Spleen (tissue), 11 donors: ENCODE data around the gene DGKE. TPM values are rescaled to one million over a fixed set of nuclear protein-coding genes. Genes with fewer than 3 reads are reported as not detected.

Source experiments
- DNase-seq: peaks from one replicate; pipeline ENCODE4 v3.0.0-alpha.2; 2020
- H3K27ac ChIP-seq, 8 donors: fragments of 200-600 bp; sonication (generic) in 7 of 8; 1 replicate in 4 of 8; 2 replicates in 4 of 8; pipeline versions ENCODE4 v1.5.0 to v1.8.0; 2016 to 2021; ENCODE audit warnings: inconsistent platforms in 4 of 8, mild to moderate bottlenecking in 4 of 8, moderate library complexity in 1 of 8
- H3K27me3 ChIP-seq, 7 donors: fragments of 200-600 bp; sonication (generic) in 6 of 7; replicated peaks in 1 of 7; 1 replicate in 4 of 7; 2 replicates in 3 of 7; pipeline versions ENCODE4 v1.5.0 to v1.8.0; 2016 to 2021; ENCODE audit warnings: inconsistent platforms in 3 of 7, mild to moderate bottlenecking in 1 of 7
- H3K36me3 ChIP-seq, 6 donors: fragments of 200-600 bp; sonication (generic) in 5 of 6; 1 replicate in 4 of 6; 2 replicates in 2 of 6; pipeline versions ENCODE4 v1.5.0 to v1.8.0; 2016 to 2021; ENCODE audit warnings: inconsistent platforms in 2 of 6
- H3K4me1 ChIP-seq, 6 donors: fragments of 200-600 bp; sonication (generic) in 5 of 6; 1 replicate in 3 of 6; 2 replicates in 3 of 6; pipeline versions ENCODE4 v1.5.0 to v1.8.0; 2016 to 2021; ENCODE audit warnings: inconsistent platforms in 3 of 6
- H3K4me3 ChIP-seq, 8 donors: fragments of 200-600 bp; sonication (generic) in 7 of 8; 1 replicate in 4 of 8; 2 replicates in 4 of 8; pipeline versions ENCODE4 v1.5.0 to v1.8.0; 2016 to 2021; ENCODE audit warnings: inconsistent platforms in 4 of 8, mild to moderate bottlenecking in 4 of 8, moderate library complexity in 2 of 8
- H3K9me3 ChIP-seq, 8 donors: fragments of 200-600 bp; sonication (generic) in 7 of 8; 1 replicate in 4 of 8; 2 replicates in 4 of 8; pipeline versions ENCODE4 v1.5.0 to v1.8.0; 2016 to 2021; ENCODE audit warnings: inconsistent platforms in 4 of 8
- CTCF ChIP-seq, 11 experiments: fragments of 200-600 bp in 7 of 11; fragments of 450-650 bp in 4 of 11; sonication (generic) in 4 of 11; IDR thresholded peaks in 8 of 11; conservative IDR thresholded peaks in 3 of 11; 1 replicate in 7 of 11; 2 replicates in 4 of 11; pipeline versions ENCODE4 v1.4.0 to v1.8.0; 2016 to 2021; ENCODE audit warnings: antibody characterized with exemption in 11 of 11, inconsistent platforms in 4 of 11, mild to moderate bottlenecking in 1 of 11
- POLR2A ChIP-seq, 3 donors: fragments of 450-650 bp; IDR thresholded peaks; one replicate each; pipeline ENCODE4 v1.5.1; 2017; ENCODE audit warnings: antibody characterized with exemption in 3 of 3, mild to moderate bottlenecking in 1 of 3
- POLR2AphosphoS5 ChIP-seq, 3 donors: sonication (generic); formaldehyde crosslinking; IDR thresholded peaks; one replicate each; pipeline ENCODE4 v1.5.1; 2017; ENCODE audit warnings: antibody characterized with exemption in 3 of 3
- WGBS, 5 donors: extraction: QIAGEN DNeasy Blood & Tissue Kit in 3 of 5; methylation state at CpG; one replicate each; pipeline versions ENCODE4 v1.1.5 to v1.1.7; 2013 to 2018; 5-methylcytosine and 5-hydroxymethylcytosine counted together
- intact Hi-C: fragments of 100-400 bp; cut with DNase I; formaldehyde crosslinking; loops from one replicate; pipeline ENCODE4 v1.15.0; 2023; ENCODE audit warnings: low total_unique reads
- polyA plus RNA-seq, 3 donors: library from polyadenylated mRNA; stranded (reverse); fragments of 200-250 nt; gene quantifications; one replicate each; pipeline ENCODE4 v1.2.1, GENCODE V29; 2013
- total RNA-seq, 7 donors: library from RNA; depleted of rRNA in 3 of 7; stranded (reverse); fragments of >200 nt in 3 of 7; fragmentation: NEBNext Ultra II Directional in 4 of 7; extraction: Animal tissue kit (Norgen Biotek cat#: 25700) in 4 of 7; gene quantifications; one replicate each; pipeline versions ENCODE4 v1.1.0 to v1.2.1, GENCODE V29; 2016 to 2021
- donor health status: healthy with polysubstance abuse.
- donor health status: DM: no; HTN: no; CAD: no; lungs with moderate emphysema.
- donor health status: DM: no; HTN: no; CAD: no.
- donor health status: Bipolar disorder and iron deficiency.
- donor health status: healthy.
- donor health status: DM: no; HTN: no; CAD: no.
- donor health status: DM: yes; HTN: yes; CAD: no.

DGKE gene
- total and polyA plus RNA-seq, 10 donors: 2.3 to 37.3 (median 22.2) TPM

GRCh38 chr17:56887552-56888467 is 53.9 kb downstream of the DGKE start:
- Histone ChIP-seq H3K4me1 (peaks cover 0 to 30% (median 10%) of the 10 kb centered on the region in 6 donors), H3K27me3 (no peaks in the 10 kb centered on the region), H3K36me3 (peaks cover 0 to 81% (median 64%) of the 10 kb centered on the region in 6 donors), H3K27ac (no peak overlapping the region), H3K4me3 (no peak overlapping the region), H3K9me3 (peaks cover 0 to 24% (median 20%) of the 10 kb centered on the region in 8 donors)
- intact Hi-C loops: no loop called here
- no peak for TF ChIP-seq POLR2A (IDR thresholded peaks at IDR 0.05)
- TF ChIP-seq CTCF (IDR thresholded peaks at IDR 0.05 in 8 of 11, conservative IDR thresholded peaks at IDR 0.05 in 3 of 11): no peak
- TF ChIP-seq POLR2AphosphoS5 (IDR thresholded peaks at IDR 0.05): peak in 1 of 3 donors; percentile 7
- no peak for DNase-seq
- 92 to 100% (median 98%) methylated on average over 9 of the region's 9 CpGs for WGBS, 5 donors

GRCh38 chr17:56890390-56890789 is 56.4 kb downstream of the DGKE start:
- no peak for DNase-seq
- peaks cover 0 to 38% (median 14%) of the 10 kb centered on the region in 6 donors for H3K4me1 ChIP-seq
- TF ChIP-seq POLR2A (IDR thresholded peaks at IDR 0.05): no peak
- peak in 2 of 3 donors; percentile 12 to 55 for TF ChIP-seq POLR2AphosphoS5 (IDR thresholded peaks at IDR 0.05)
- no peaks in the 10 kb centered on the region for H3K27me3 ChIP-seq
- peaks cover 0 to 100% (median 89%) of the 10 kb centered on the region in 6 donors for H3K36me3 ChIP-seq
- peak overlapping the region in 6 of 8 donors; percentile 9 to 68 (median 38) for H3K27ac ChIP-seq
- intact Hi-C loops: no loop called here
- peaks cover 0 to 24% (median 20%) of the 10 kb centered on the region in 8 donors for H3K9me3 ChIP-seq
- no peak overlapping the region for H3K4me3 ChIP-seq
- whole genome bisulfite sequencing, 5 donors: 88 to 95% (median 90%) methylated on average over 5 to 6 of the region's 6 CpGs

GRCh38 chr17:56890906-56891674 is 57.1 kb downstream of the DGKE start:
- Histone ChIP-seq H3K4me1 (peaks cover 0 to 35% (median 13%) of the 10 kb centered on the region in 6 donors), H3K36me3 (peaks cover 0 to 100% (median 96%) of the 10 kb centered on the region in 6 donors), H3K4me3 (no peak overlapping the region), H3K27me3 (no peaks in the 10 kb centered on the region), H3K27ac (peak overlapping the region in 6 of 8 donors; percentile 11 to 68 (median 47)), H3K9me3 (peaks cover 0 to 24% (median 20%) of the 10 kb centered on the region in 8 donors)
- WGBS, 5 donors: 77 to 91% (median 80%) methylated on average over 7 of the region's 7 CpGs
- intact Hi-C loops: no loop called here
- no peak for DNase-seq
- TF ChIP-seq POLR2AphosphoS5 (IDR thresholded peaks at IDR 0.05) (no peak), POLR2A (IDR thresholded peaks at IDR 0.05) (no peak), CTCF (IDR thresholded peaks at IDR 0.05 in 8 of 11, conservative IDR thresholded peaks at IDR 0.05 in 3 of 11) (no peak)

- no peaks in the 10 kb centered on the region for H3K27me3 ChIP-seq
- H3K4me3 ChIP-seq: no peak overlapping the region
- TF ChIP-seq CTCF (IDR thresholded peaks at IDR 0.05 in 8 of 11, conservative IDR thresholded peaks at IDR 0.05 in 3 of 11): peak in 8 of 11 experiments; percentile 27 to 61 (median 54)
- peak in 2 of 3 donors; percentile 57 to 70 for TF ChIP-seq POLR2AphosphoS5 (IDR thresholded peaks at IDR 0.05)
- no peak for TF ChIP-seq POLR2A (IDR thresholded peaks at IDR 0.05)
- intact Hi-C loops: no loop called here
- peaks cover 0 to 100% (median 95%) of the 10 kb centered on the region in 6 donors for H3K36me3 ChIP-seq
- peaks cover 0 to 24% (median 20%) of the 10 kb centered on the region in 8 donors for H3K9me3 ChIP-seq
- peak overlapping the region in 6 of 8 donors; percentile 11 to 68 (median 47) for H3K27ac ChIP-seq
- H3K4me1 ChIP-seq: peaks cover 0 to 38% (median 17%) of the 10 kb centered on the region in 6 donors
- WGBS, 5 donors: 68 to 88% (median 86%) methylated on average over 11 to 16 of the region's 16 CpGs
- DNase-seq: peak; percentile 83
Measured at GRCh38 chr17:56891751-56892150, 57.8 kb downstream of the DGKE start.
